Measurements from ENCODE around the gene ECI1.

Gene ECI1

GRCh38 chr16:2233046-2233775 lies 18.2 kb downstream of the ECI1 start:
- no peak for DNase-seq (ENCODE audit: low spot score)

- no peak for DNase-seq (ENCODE audit: low spot score)
These were observed 19.0 kb downstream of the ECI1 start for GRCh38 chr16:2232094-2232990.

GRCh38 chr16:2231016-2231931 lies 20.1 kb downstream of the ECI1 start:
- no peak for DNase-seq (ENCODE audit: low spot score)

GRCh38 chr16:2230376-2230775 lies 21.0 kb downstream of the ECI1 start:
- no peak for DNase-seq (ENCODE audit: low spot score)

GRCh38 chr16:2229632-2230250 lies 21.6 kb downstream of the ECI1 start:
- DNase-seq (ENCODE audit: low spot score) = no peak

GRCh38 chr16:2229091-2229490 lies 22.3 kb downstream of the ECI1 start:
- DNase-seq (ENCODE audit: low spot score) = no peak

- DNase-seq (ENCODE audit: low spot score) = no peak
These were observed 23.1 kb downstream of the ECI1 start for GRCh38 chr16:2228161-2228824.

GRCh38 chr16:2226918-2227317 lies 24.5 kb downstream of the ECI1 start:
- no peak for DNase-seq (ENCODE audit: low spot score)

GRCh38 chr16:2226245-2226793 lies 25.1 kb downstream of the ECI1 start:
- no peak for DNase-seq (ENCODE audit: low spot score)

GRCh38 chr16:2223942-2224486 lies 27.4 kb downstream of the ECI1 start:
- DNase-seq (ENCODE audit: low spot score) = peak; percentile 25

- DNase-seq (ENCODE audit: low spot score) = peak; percentile 98
These were observed 28.0 kb downstream of the ECI1 start, which contains the start of gene E4F1 for GRCh38 chr16:2223221-2223941. Gene E4F1, plus strand, starts transcription at chr16:2223591. Its CDS starts 23 bp downstream, at chr16:2223614.

- no peak for DNase-seq (ENCODE audit: low spot score)
These were observed 35.1 kb downstream of the ECI1 start for GRCh38 chr16:2216330-2216729.

- no peak for DNase-seq (ENCODE audit: low spot score)
These were observed 36.7 kb downstream of the ECI1 start, which contains the start of gene PGP for GRCh38 chr16:2214719-2214968. Gene PGP, minus strand, starts transcription at chr16:2214840. Its CDS starts 63 bp downstream, at chr16:2214777.

GRCh38 chr16:2213817-2214718 lies 37.3 kb downstream of the ECI1 start:
- no peak for DNase-seq (ENCODE audit: low spot score)

GRCh38 chr16:2212362-2213324 lies 38.7 kb downstream of the ECI1 start:
- DNase-seq (ENCODE audit: low spot score) = peak; percentile 21

- no peak for DNase-seq (ENCODE audit: low spot score)
These were observed 39.5 kb downstream of the ECI1 start for GRCh38 chr16:2211923-2212347.
